NB4 (cell line): ENCODE results near the gene HDAC9.
"Not testable (repeated sequence)": the region's sequence is repeated elsewhere in the genome, so short reads cannot be mapped to it uniquely, and the experiment has no call there.

ENCODE experiments used
- DNase-seq: peaks from one replicate; pipeline ENCODE4 v3.0.0; 2010; ENCODE audit warnings: low read depth
- H3K4me3 ChIP-seq: one replicate; pipeline ENCODE4 v1.5.1; 2011; ENCODE audit warnings: mild to moderate bottlenecking, low read depth, low read length, moderate library complexity
- CTCF ChIP-seq: IDR thresholded peaks from one replicate; pipeline ENCODE4 v1.5.1; 2012; ENCODE audit warnings: low read depth, low read length
- MAX ChIP-seq: IDR thresholded peaks from 2 replicates; pipeline ENCODE4 v1.6.1; 2011; ENCODE audit warnings: low read depth, low read length
- MYC ChIP-seq: IDR thresholded peaks from 2 replicates; pipeline ENCODE4 v1.6.1; 2011; ENCODE audit warnings: low read depth, low read length
- POLR2A ChIP-seq: IDR thresholded peaks from 2 replicates; pipeline ENCODE4 v1.6.1; 2011; ENCODE audit warnings: mild to moderate bottlenecking; ENCODE audit not compliant: insufficient read length; ENCODE audit errors: extremely low read depth

HDAC9 gene

GRCh38 chr7:19023477-19023876, 527.9 kb downstream of the HDAC9 start:
- TF ChIP-seq POLR2A (no peak), MAX (no peak), CTCF (no peak), MYC (no peak)
- H3K4me3 ChIP-seq: no peak overlapping the region
- DNase-seq: no peak

GRCh38 chr7:19024261-19024660, 528.7 kb downstream of the HDAC9 start:
- no peak for DNase-seq
- TF ChIP-seq CTCF: no peak
- TF ChIP-seq MYC: no peak
- TF ChIP-seq POLR2A: no peak
- TF ChIP-seq MAX: no peak
- H3K4me3 ChIP-seq: no peak overlapping the region

- H3K4me3 ChIP-seq: no peak overlapping the region
- no peak for TF ChIP-seq POLR2A
- no peak for TF ChIP-seq MAX
- no peak for TF ChIP-seq CTCF
- no peak for TF ChIP-seq MYC
- DNase-seq: no peak
These were observed 531.3 kb downstream of the HDAC9 start for GRCh38 chr7:19026888-19027287.

GRCh38 chr7:19030281-19030680, 534.7 kb downstream of the HDAC9 start:
- TF ChIP-seq CTCF (no peak), POLR2A (no peak), MAX (no peak), MYC (no peak)

GRCh38 chr7:19032942-19033341, 537.4 kb downstream of the HDAC9 start:
- H3K4me3 ChIP-seq, DNase-seq: not testable (repeated sequence)

More at GRCh38 chr7:19030281-19030680, 534.7 kb downstream of the HDAC9 start:
- no peak overlapping the region for H3K4me3 ChIP-seq
- DNase-seq: no peak

GRCh38 chr7:19051767-19052375, 556.3 kb downstream of the HDAC9 start:
- no peak overlapping the region for H3K4me3 ChIP-seq
- TF ChIP-seq MAX (no peak), CTCF (peak; percentile 98), MYC (no peak), POLR2A (no peak)
- DNase-seq: peak; percentile 51
